GM19239 (cell line): ENCODE results near the gene CPEB3.

Source experiments
- DNase-seq: peaks from one replicate; pipeline ENCODE4 v3.0.0; 2011; ENCODE audit warnings: low spot score; ENCODE audit not compliant: insufficient read length
- FAIRE-seq: peaks from 2 replicates; lab custom pipeline; 2011; peaks lifted over from hg19 to GRCh38; lab: Jason Lieb, UNC

The CPEB3 gene

GRCh38 chr10:92001581-92001980 is 289.3 kb downstream of the CPEB3 start:
- DNase-seq, result no peak
- FAIRE-seq, result no peak
